IPS-NIHi7 (cell line): Measurements from ENCODE around the gene TFR2.

ENCODE experiments used
- DNase-seq: peaks from one replicate; pipeline ENCODE4 v3.0.0; 2012; ENCODE audit warnings: mixed read lengths; ENCODE audit errors: extremely low spot score

Gene TFR2

DNA sequence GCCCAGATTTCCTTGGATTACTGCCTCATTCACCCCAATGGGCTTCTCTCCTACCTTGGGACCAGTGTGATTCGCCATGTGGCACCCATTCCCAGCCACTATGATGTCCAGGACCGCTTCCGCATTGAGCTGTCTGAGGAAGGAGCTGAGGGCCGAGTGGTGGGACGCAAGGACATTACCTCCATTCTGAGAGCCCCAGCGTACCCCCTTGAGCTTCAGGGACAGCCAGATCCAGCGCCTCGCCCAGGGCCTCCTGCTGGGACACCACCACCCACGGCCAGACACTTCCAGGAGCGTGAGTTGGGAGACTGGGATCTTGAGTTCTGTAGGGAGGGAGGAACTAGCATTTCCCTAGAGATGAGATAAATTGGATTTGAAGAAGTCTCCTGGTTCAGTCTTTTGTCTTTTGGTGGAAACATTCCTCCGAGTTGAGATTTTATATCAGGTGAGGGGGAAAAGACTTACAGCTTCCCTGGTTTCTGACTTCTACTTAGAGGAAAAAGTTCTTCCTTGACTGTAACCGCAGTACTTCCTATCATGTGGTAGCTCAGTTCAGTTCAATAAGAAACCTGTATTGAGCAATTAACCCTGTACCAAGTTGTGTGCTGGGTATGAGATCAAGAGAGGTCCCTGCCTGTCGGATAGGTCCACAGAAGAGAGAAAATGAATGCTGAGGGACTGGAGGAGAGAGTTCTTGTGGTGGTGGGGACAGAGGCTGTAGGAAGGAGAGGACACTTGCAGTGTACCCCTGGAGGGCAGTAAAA lies 27.8 kb downstream of the TFR2 start:
- DNase-seq = no peak

GRCh38 chr7:100612730-100613390 lies 28.5 kb downstream of the TFR2 start:
- no peak for DNase-seq

- DNase-seq = peak; percentile 99
Observed at GRCh38 chr7:100611983-100612729, 29.2 kb downstream of the TFR2 start, which contains the start of gene MOSPD3. Gene MOSPD3 (plus strand): TSS chr7:100612540. CDS start chr7:100612792, 252 bp downstream.

DNA sequence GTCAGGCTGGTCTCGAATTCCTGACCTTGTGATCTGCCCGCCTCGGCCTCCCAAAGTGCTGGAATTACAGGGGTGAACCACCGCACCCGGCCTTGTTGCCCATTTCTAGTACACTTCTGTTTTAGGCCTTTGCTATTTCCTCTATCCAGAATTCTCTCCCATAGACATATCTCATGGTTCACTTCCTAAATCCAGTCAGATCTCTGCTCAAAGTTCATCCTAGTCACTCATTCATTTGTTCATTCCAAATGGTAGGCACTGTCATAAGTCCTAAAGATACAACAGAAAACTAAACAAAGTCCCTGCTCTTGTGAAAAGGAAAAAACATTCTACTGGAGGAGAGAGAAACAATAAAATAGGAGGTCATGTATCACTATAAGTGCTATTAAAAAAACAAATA lies 31.4 kb downstream of the TFR2 start:
- no peak for DNase-seq

DNA sequence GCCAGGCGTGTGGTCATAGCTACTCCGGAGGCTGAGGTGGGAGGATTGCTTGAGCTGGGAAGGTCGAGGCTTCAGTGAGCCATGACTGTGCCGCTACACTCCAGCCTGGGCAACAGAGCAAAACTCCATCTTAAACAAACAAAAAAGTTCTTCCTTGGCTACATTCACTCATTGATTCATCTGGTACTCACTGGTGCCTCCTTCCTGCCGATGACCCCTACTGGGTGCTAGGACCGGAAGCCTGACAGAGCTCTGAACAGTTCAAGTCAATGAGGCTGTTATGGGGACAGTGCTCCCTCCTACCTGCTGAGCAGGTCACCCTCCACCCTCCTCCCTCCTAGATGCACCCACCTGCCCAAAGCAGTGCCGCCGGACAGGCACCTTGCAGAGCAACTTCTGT lies 34.2 kb downstream of the TFR2 start:
- no peak for DNase-seq

DNA sequence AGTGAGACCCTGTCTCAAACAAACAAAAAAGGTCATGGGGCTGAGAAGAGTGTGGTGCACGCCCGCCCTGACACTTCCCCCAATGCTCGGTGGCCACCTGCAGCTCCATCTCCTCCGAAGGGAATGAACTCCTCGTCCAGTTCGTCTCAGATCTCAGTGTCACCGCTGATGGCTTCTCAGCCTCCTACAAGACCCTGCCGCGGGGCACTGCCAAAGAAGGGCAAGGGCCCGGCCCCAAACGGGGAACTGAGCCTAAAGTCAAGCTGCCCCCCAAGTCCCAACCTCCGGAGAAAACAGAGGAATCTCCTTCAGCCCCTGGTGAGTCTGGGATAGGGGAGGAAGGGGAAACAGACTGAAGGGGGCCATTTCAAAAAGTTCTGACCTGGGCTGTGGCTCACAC lies 35.0 kb downstream of the TFR2 start:
- DNase-seq = no peak

DNA sequence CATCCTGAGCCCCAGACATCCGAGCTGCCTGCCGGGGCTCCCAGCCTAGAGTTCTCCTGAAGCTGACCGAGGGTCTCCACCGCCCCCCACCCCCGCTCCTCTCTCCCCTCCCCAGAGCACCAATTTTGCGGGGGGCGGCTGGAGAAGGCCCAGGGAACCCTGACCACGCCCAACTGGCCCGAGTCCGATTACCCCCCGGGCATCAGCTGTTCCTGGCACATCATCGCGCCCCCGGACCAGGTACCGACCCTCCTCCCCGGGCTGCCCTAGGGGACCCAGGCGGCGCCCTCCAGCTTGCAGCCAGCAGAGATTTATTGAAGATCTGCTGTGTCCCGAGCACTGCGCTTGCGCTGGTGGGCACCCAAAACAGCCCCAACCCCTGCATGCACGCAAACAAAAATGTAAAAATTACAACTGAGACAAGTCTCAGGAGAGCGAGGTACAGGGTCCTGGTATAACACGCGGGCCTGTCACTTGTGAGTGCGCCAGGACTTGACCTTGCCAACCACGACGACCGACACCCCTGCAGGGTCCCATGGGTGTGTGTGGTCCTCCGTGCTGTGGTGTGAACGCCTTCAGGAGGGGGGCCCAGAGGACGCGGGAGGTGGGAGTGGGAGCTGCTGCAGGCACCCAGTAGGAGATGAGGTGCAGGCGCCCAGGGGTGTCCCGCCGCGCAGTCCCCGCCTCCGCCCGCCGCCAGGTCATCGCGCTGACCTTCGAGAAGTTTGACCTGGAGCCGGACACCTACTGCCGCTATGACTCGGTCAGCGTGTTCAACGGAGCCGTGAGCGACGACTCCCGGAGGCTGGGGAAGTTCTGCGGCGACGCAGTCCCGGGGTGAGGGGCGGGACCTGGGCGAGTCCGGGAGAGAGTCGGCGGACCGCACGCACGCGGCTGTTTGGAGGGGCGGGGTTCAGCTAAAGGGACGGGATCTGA lies 36.1 kb downstream of the TFR2 start:
- DNase-seq = peak; percentile 38

- peak; percentile 88 for DNase-seq
Observed at GRCh38 chr7:100604028-100604975, 37.0 kb downstream of the TFR2 start.

- peak; percentile 48 for DNase-seq
Observed at GRCh38 chr7:100603726-100604027, 37.7 kb downstream of the TFR2 start.

- peak; percentile 73 for DNase-seq
Observed at GRCh38 chr7:100602889-100603725, 38.2 kb downstream of the TFR2 start.

DNA sequence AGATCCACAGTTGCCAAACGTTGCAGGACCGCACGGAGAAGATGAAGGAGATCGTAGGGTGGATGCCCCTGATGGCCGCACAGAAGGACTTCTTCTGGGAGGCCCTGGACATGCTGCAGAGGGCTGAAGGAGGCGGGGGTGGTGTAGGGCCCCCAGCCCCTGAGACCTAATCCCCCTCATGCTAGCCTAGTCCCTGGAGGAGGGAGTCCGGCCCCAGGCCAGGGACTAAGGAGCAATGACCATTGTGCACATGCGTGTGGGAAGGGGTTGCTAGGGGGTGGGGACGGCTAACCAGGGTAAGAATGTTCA lies 40.7 kb downstream of the TFR2 start:
- DNase-seq = no peak

- no peak for DNase-seq
Observed at GRCh38 chr7:100599911-100600729, 41.2 kb downstream of the TFR2 start.

DNA sequence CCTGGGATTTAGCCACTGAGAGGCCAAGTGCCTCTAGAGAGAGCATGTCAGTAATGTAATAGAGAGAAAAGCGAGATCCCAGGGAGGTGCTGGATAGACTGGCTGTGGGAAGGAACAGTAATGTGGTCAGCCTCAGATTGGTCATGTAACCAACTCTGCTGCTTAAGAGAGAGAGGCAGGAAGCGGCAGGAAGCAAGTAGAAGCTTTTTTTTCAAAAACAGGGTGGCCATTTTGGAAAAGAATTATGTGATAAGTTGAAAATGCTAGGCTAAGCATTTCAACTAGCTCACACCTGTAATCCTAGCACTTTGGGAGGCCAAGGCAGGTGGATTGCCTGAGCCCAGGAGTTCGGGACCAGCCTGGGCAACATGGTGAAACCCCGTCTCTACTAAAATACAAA lies 42.9 kb downstream of the TFR2 start:
- no peak for DNase-seq

- DNase-seq = no peak
Observed at GRCh38 chr7:100595188-100595587, 46.2 kb downstream of the TFR2 start.

GRCh38 chr7:100591596-100591995 lies 49.8 kb downstream of the TFR2 start:
- DNase-seq = no peak

DNA sequence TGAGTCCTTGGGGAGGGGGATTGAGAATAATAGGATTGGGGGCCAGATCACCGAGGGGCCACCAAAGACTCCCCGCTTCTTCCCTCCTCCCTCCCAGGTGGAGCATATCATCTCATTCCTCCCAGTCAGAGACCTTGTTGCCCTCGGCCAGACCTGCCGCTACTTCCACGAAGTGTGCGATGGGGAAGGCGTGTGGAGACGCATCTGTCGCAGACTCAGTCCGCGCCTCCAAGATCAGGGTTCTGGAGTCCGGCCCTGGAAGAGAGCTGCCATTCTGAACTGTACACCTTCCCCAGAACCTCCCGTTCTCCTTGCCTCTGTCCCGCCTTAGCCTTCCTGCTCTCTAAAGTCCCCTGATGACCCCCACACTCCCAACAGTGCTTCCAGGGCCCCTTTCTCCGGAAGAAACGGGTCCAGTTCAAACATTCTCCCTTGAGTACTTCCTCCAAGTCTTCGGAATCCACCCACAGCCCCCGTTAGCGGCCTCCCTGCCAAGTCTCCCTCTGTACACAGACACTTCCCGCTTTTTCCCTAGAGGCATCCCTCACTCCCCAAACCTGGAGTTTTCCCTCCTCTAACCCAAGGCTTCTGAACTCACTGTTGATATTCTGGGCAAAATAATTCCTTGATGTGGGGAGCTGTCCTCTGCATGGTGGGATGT lies 51.1 kb downstream of the TFR2 start:
- DNase-seq = no peak

- DNase-seq = peak; percentile 29
Observed at GRCh38 chr7:100589341-100589947, 51.9 kb downstream of the TFR2 start.

DNA sequence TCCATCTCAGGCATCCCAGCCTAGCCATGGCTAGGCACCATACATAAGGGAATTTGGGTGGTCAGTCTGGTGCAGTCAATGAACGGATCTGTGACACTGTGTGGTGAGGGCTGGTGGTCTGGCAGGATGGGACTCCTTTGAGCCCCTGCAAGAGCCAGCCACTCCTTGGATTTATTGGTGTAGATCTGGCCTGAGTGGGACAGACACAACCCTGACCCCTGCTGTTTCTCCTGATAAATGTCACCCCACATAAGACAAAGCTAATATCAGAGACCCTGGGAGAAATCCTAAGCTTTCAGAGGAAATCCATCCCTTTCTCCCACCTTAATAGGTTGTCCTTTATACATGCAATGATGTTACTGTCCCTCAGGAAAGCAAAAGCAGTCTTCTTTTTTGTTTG lies 52.9 kb downstream of the TFR2 start:
- no peak for DNase-seq
